Measurements from ENCODE around the gene C3orf80.
"Not testable (repeated sequence)": the region's sequence is repeated elsewhere in the genome, so short reads cannot be mapped to it uniquely, and the experiment has no call there.

Gene C3orf80

GRCh38 chr3:160225176-160226025 lies at the start of gene C3orf80:
C3orf80 (plus strand) TSS chr3:160225422; CDS start chr3:160225636, 214 bp downstream.
- H3K27ac Mint-ChIP-seq: no peak within 1 kb of the TSS
- H3K9me3 Mint-ChIP-seq: no peaks in the 10 kb centered on the region
- H3K27me3 Mint-ChIP-seq: peaks cover 72% of the 10 kb centered on the region
- peak within 1 kb of the TSS; percentile 75 for H3K4me3 Mint-ChIP-seq
- peak; percentile 65 for DNase-seq
- no peaks in the 10 kb centered on the region for H3K36me3 Mint-ChIP-seq
- CTCF ChIA-PET: interaction anchor here (0.7 to 2.1 kb wide), 3 partner anchors 8 to 235 kb away, joined by 4 to 5 read pairs (median 4); no protein-coding TSS in a partner anchor
- H3K4me1 Mint-ChIP-seq: peaks cover 18% of the 10 kb centered on the region

- Mint-ChIP-seq H3K9me3 (peaks cover 2% of the 10 kb centered on the region), H3K27me3 (peaks cover 4% of the 10 kb centered on the region), H3K27ac (no peak overlapping the region), H3K4me1 (peaks cover 2% of the 10 kb centered on the region), H3K36me3 (no peaks in the 10 kb centered on the region), H3K4me3 (no peak overlapping the region)
- CTCF ChIA-PET: interaction anchor here (0.5 to 0.9 kb wide), 2 partner anchors 38 to 43 kb away, joined by 3 read pairs; no protein-coding TSS in a partner anchor
- DNase-seq: no peak
Observed at GRCh38 chr3:160176923-160177322, 48.3 kb upstream of the C3orf80 start.

- H3K27ac Mint-ChIP-seq, CTCF ChIA-PET: not testable (repeated sequence)
Observed at GRCh38 chr3:160178661-160179060, 46.6 kb upstream of the C3orf80 start.

GRCh38 chr3:160179403-160179802 lies 45.8 kb upstream of the C3orf80 start:
- H3K27me3 Mint-ChIP-seq, H3K27ac Mint-ChIP-seq, H3K4me1 Mint-ChIP-seq, H3K36me3 Mint-ChIP-seq, DNase-seq, H3K4me3 Mint-ChIP-seq, CTCF ChIA-PET, H3K9me3 Mint-ChIP-seq: not testable (repeated sequence)

More at GRCh38 chr3:160178661-160179060, 46.6 kb upstream of the C3orf80 start:
- H3K27me3 Mint-ChIP-seq, H3K9me3 Mint-ChIP-seq, DNase-seq, H3K4me3 Mint-ChIP-seq, H3K4me1 Mint-ChIP-seq, H3K36me3 Mint-ChIP-seq: not testable (repeated sequence)

- Mint-ChIP-seq H3K27me3 (peaks cover 4% of the 10 kb centered on the region), H3K27ac (no peak overlapping the region), H3K36me3 (no peaks in the 10 kb centered on the region), H3K4me1 (no peaks in the 10 kb centered on the region), H3K4me3 (no peak overlapping the region), H3K9me3 (peaks cover 2% of the 10 kb centered on the region)
- CTCF ChIA-PET: no interaction called here
- DNase-seq: no peak
Observed at GRCh38 chr3:160179906-160180305, 45.3 kb upstream of the C3orf80 start.

- H3K4me1 Mint-ChIP-seq: no peaks in the 10 kb centered on the region
Observed at GRCh38 chr3:160180581-160181216, 44.5 kb upstream of the C3orf80 start.

GRCh38 chr3:160183345-160184076 lies 41.7 kb upstream of the C3orf80 start:
- CTCF ChIA-PET: no interaction called here
- H3K27ac Mint-ChIP-seq: no peak overlapping the region
- no peak for DNase-seq

More at GRCh38 chr3:160180581-160181216, 44.5 kb upstream of the C3orf80 start:
- DNase-seq: no peak
- Mint-ChIP-seq H3K27ac (no peak overlapping the region), H3K27me3 (peaks cover 4% of the 10 kb centered on the region), H3K4me3 (no peak overlapping the region), H3K36me3 (no peaks in the 10 kb centered on the region), H3K9me3 (peaks cover 2% of the 10 kb centered on the region)
- CTCF ChIA-PET: interaction anchor here (0.9 kb wide), 1 partner anchor 17 kb away, joined by 3 read pairs; no protein-coding TSS in a partner anchor

GRCh38 chr3:160184655-160185054 lies 40.6 kb upstream of the C3orf80 start:
- CTCF ChIA-PET: no interaction called here
- H3K27ac Mint-ChIP-seq: no peak overlapping the region
- DNase-seq: no peak
- no peaks in the 10 kb centered on the region for H3K4me1 Mint-ChIP-seq
- no peaks in the 10 kb centered on the region for H3K9me3 Mint-ChIP-seq
- H3K4me3 Mint-ChIP-seq: no peak overlapping the region
- H3K36me3 Mint-ChIP-seq: no peaks in the 10 kb centered on the region
- H3K27me3 Mint-ChIP-seq: peaks cover 4% of the 10 kb centered on the region

More at GRCh38 chr3:160183345-160184076, 41.7 kb upstream of the C3orf80 start:
- Mint-ChIP-seq H3K9me3 (no peaks in the 10 kb centered on the region), H3K4me3 (no peak overlapping the region), H3K36me3 (no peaks in the 10 kb centered on the region), H3K27me3 (peaks cover 4% of the 10 kb centered on the region), H3K4me1 (no peaks in the 10 kb centered on the region)

- no peaks in the 10 kb centered on the region for H3K9me3 Mint-ChIP-seq
- no peak for DNase-seq
- CTCF ChIA-PET: no interaction called here
- H3K4me3 Mint-ChIP-seq: no peak overlapping the region
- H3K4me1 Mint-ChIP-seq: no peaks in the 10 kb centered on the region
- H3K27ac Mint-ChIP-seq: no peak overlapping the region
- H3K36me3 Mint-ChIP-seq: no peaks in the 10 kb centered on the region
- H3K27me3 Mint-ChIP-seq: peaks cover under 1% of the 10 kb centered on the region
Observed at GRCh38 chr3:160185751-160186150, 39.5 kb upstream of the C3orf80 start.

GRCh38 chr3:160187288-160187687 lies 37.9 kb upstream of the C3orf80 start:
- Mint-ChIP-seq H3K27me3 (no peaks in the 10 kb centered on the region), H3K27ac (no peak overlapping the region), H3K9me3 (no peaks in the 10 kb centered on the region), H3K4me1 (no peaks in the 10 kb centered on the region), H3K36me3 (no peaks in the 10 kb centered on the region), H3K4me3 (no peak overlapping the region)
- no peak for DNase-seq
- CTCF ChIA-PET: interaction anchor here (1.1 kb wide), 1 partner anchor 24 kb away, joined by 3 read pairs; no protein-coding TSS in a partner anchor

- no peak for DNase-seq
- no peaks in the 10 kb centered on the region for H3K27me3 Mint-ChIP-seq
- no peaks in the 10 kb centered on the region for H3K9me3 Mint-ChIP-seq
- no peaks in the 10 kb centered on the region for H3K4me1 Mint-ChIP-seq
- CTCF ChIA-PET: no interaction called here
- no peak overlapping the region for H3K27ac Mint-ChIP-seq
- H3K4me3 Mint-ChIP-seq: no peak overlapping the region
- H3K36me3 Mint-ChIP-seq: no peaks in the 10 kb centered on the region
Observed at GRCh38 chr3:160192310-160193029, 32.8 kb upstream of the C3orf80 start.

- H3K27ac Mint-ChIP-seq: no peak overlapping the region
- DNase-seq: no peak
- CTCF ChIA-PET: no interaction called here
- no peaks in the 10 kb centered on the region for H3K27me3 Mint-ChIP-seq
- H3K9me3 Mint-ChIP-seq: no peaks in the 10 kb centered on the region
- H3K4me3 Mint-ChIP-seq: no peak overlapping the region
- no peaks in the 10 kb centered on the region for H3K4me1 Mint-ChIP-seq
- no peaks in the 10 kb centered on the region for H3K36me3 Mint-ChIP-seq
Observed at GRCh38 chr3:160193644-160194192, 31.5 kb upstream of the C3orf80 start.

GRCh38 chr3:160194438-160194837 lies 30.8 kb upstream of the C3orf80 start:
- Mint-ChIP-seq H3K27ac (no peak overlapping the region), H3K4me3 (no peak overlapping the region), H3K36me3 (no peaks in the 10 kb centered on the region), H3K9me3 (no peaks in the 10 kb centered on the region), H3K4me1 (no peaks in the 10 kb centered on the region), H3K27me3 (no peaks in the 10 kb centered on the region)
- no peak for DNase-seq
- CTCF ChIA-PET: no interaction called here

All from activated naive CD4-positive, alpha-beta T cell treated with anti-CD3 and anti-CD28 coated beads, Interleukin-2, amount 10 ng/mL, durations not matched to agents 7 days and 5 days (primary cell).